Activated T-cell treated with anti-CD3 and anti-CD28 coated beads, Interleukin-2, amount 50 U/mL, for 24 hours (primary cell): ENCODE measurements around the gene KCNH4.
"Not testable (repeated sequence)": the region's sequence is repeated elsewhere in the genome, so short reads cannot be mapped to it uniquely, and the experiment has no call there.

Source experiments
- DNase-seq: peaks from one replicate; pipeline ENCODE4 v3.0.0-alpha.2; 2020
- H3K27ac Mint-ChIP-seq: 2 replicates; pipeline ENCODE4 v1.8.0; 2020; ENCODE audit warnings: mild to moderate bottlenecking, mixed read lengths
- H3K27me3 Mint-ChIP-seq: 2 replicates; pipeline ENCODE4 v1.8.0; 2020; ENCODE audit warnings: mixed read lengths
- H3K36me3 Mint-ChIP-seq: 2 replicates; pipeline ENCODE4 v1.8.0; 2020; ENCODE audit warnings: low read depth, mixed read lengths
- H3K4me1 Mint-ChIP-seq: 2 replicates; pipeline ENCODE4 v1.8.0; 2020; ENCODE audit warnings: low read depth, mixed read lengths
- H3K4me3 Mint-ChIP-seq: 2 replicates; pipeline ENCODE4 v1.8.0; 2020; ENCODE audit warnings: mild to moderate bottlenecking, moderate library complexity, mixed read lengths
- H3K9me3 Mint-ChIP-seq: 2 replicates; pipeline ENCODE4 v1.8.0; 2020; ENCODE audit warnings: mixed read lengths

Gene KCNH4

GRCh38 chr17:42142371-42142896 lies 38.5 kb downstream of the KCNH4 start:
- no peak for DNase-seq
- Mint-ChIP-seq H3K27me3 (no peaks in the 10 kb centered on the region), H3K9me3 (no peaks in the 10 kb centered on the region), H3K4me1 (peaks cover 48% of the 10 kb centered on the region), H3K27ac (peak overlapping the region; percentile 69), H3K36me3 (peaks cover 71% of the 10 kb centered on the region), H3K4me3 (no peak overlapping the region)

GRCh38 chr17:42141382-42141781 lies 39.6 kb downstream of the KCNH4 start:
- Mint-ChIP-seq H3K9me3 (no peaks in the 10 kb centered on the region), H3K27me3 (no peaks in the 10 kb centered on the region), H3K27ac (peak overlapping the region; percentile 10), H3K4me1 (peaks cover 50% of the 10 kb centered on the region), H3K4me3 (no peak overlapping the region), H3K36me3 (peaks cover 71% of the 10 kb centered on the region)
- no peak for DNase-seq

- Mint-ChIP-seq H3K4me1 (peaks cover 57% of the 10 kb centered on the region), H3K36me3 (peaks cover 72% of the 10 kb centered on the region)
- not testable (repeated sequence) for DNase-seq, H3K9me3 Mint-ChIP-seq, H3K27me3 Mint-ChIP-seq, H3K27ac Mint-ChIP-seq, H3K4me3 Mint-ChIP-seq
Measured at GRCh38 chr17:42140690-42141089, 40.3 kb downstream of the KCNH4 start.

- H3K27me3 Mint-ChIP-seq, result no peaks in the 10 kb centered on the region
- H3K4me1 Mint-ChIP-seq, result peaks cover 70% of the 10 kb centered on the region
- no peak overlapping the region for H3K4me3 Mint-ChIP-seq
- H3K36me3 Mint-ChIP-seq, result peaks cover 82% of the 10 kb centered on the region
- H3K9me3 Mint-ChIP-seq, result no peaks in the 10 kb centered on the region
- H3K27ac Mint-ChIP-seq, result peak overlapping the region; percentile 24
- DNase-seq, result no peak
Measured at GRCh38 chr17:42138749-42139492, 42.0 kb downstream of the KCNH4 start.

GRCh38 chr17:42136654-42137051 lies 44.3 kb downstream of the KCNH4 start:
- peaks cover 78% of the 10 kb centered on the region for H3K36me3 Mint-ChIP-seq
- H3K27me3 Mint-ChIP-seq, result no peaks in the 10 kb centered on the region
- no peaks in the 10 kb centered on the region for H3K9me3 Mint-ChIP-seq
- no peak overlapping the region for H3K4me3 Mint-ChIP-seq
- DNase-seq, result no peak
- H3K4me1 Mint-ChIP-seq, result peaks cover 78% of the 10 kb centered on the region
- peak overlapping the region; percentile 83 for H3K27ac Mint-ChIP-seq

GRCh38 chr17:42135664-42136653 lies 45.0 kb downstream of the KCNH4 start:
- Mint-ChIP-seq H3K27ac (peak overlapping the region; percentile 83), H3K4me1 (peaks cover 77% of the 10 kb centered on the region), H3K27me3 (no peaks in the 10 kb centered on the region), H3K9me3 (no peaks in the 10 kb centered on the region), H3K36me3 (peaks cover 77% of the 10 kb centered on the region), H3K4me3 (no peak overlapping the region)
- no peak for DNase-seq

GRCh38 chr17:42135151-42135550 lies 45.8 kb downstream of the KCNH4 start:
- H3K4me3 Mint-ChIP-seq, result no peak overlapping the region
- no peaks in the 10 kb centered on the region for H3K9me3 Mint-ChIP-seq
- no peaks in the 10 kb centered on the region for H3K27me3 Mint-ChIP-seq
- H3K4me1 Mint-ChIP-seq, result peaks cover 77% of the 10 kb centered on the region
- H3K27ac Mint-ChIP-seq, result peak overlapping the region; percentile 83
- peaks cover 81% of the 10 kb centered on the region for H3K36me3 Mint-ChIP-seq
- no peak for DNase-seq

GRCh38 chr17:42133461-42134041 lies 47.4 kb downstream of the KCNH4 start:
- Mint-ChIP-seq H3K36me3 (peaks cover 90% of the 10 kb centered on the region), H3K27ac (peak overlapping the region; percentile 88), H3K4me1 (peaks cover 66% of the 10 kb centered on the region), H3K4me3 (no peak overlapping the region), H3K27me3 (no peaks in the 10 kb centered on the region), H3K9me3 (no peaks in the 10 kb centered on the region)
- no peak for DNase-seq

- peaks cover 65% of the 10 kb centered on the region for H3K4me1 Mint-ChIP-seq
- H3K27me3 Mint-ChIP-seq, result no peaks in the 10 kb centered on the region
- peak overlapping the region; percentile 88 for H3K27ac Mint-ChIP-seq
- DNase-seq, result no peak
- H3K9me3 Mint-ChIP-seq, result no peaks in the 10 kb centered on the region
- H3K36me3 Mint-ChIP-seq, result peaks cover 92% of the 10 kb centered on the region
- H3K4me3 Mint-ChIP-seq, result no peak overlapping the region
Measured at GRCh38 chr17:42132941-42133340, 48.0 kb downstream of the KCNH4 start.

- no peak overlapping the region for H3K4me3 Mint-ChIP-seq
- peaks cover 93% of the 10 kb centered on the region for H3K36me3 Mint-ChIP-seq
- no peak for DNase-seq
Measured at GRCh38 chr17:42131981-42132432, 48.9 kb downstream of the KCNH4 start.

GRCh38 chr17:42131232-42131631 lies 49.7 kb downstream of the KCNH4 start:
- no peaks in the 10 kb centered on the region for H3K9me3 Mint-ChIP-seq
- peaks cover 58% of the 10 kb centered on the region for H3K4me1 Mint-ChIP-seq
- no peak for DNase-seq
- H3K36me3 Mint-ChIP-seq, result peaks cover 92% of the 10 kb centered on the region
- H3K4me3 Mint-ChIP-seq, result no peak overlapping the region
- H3K27ac Mint-ChIP-seq, result peak overlapping the region; percentile 82
- no peaks in the 10 kb centered on the region for H3K27me3 Mint-ChIP-seq

More at GRCh38 chr17:42131981-42132432, 48.9 kb downstream of the KCNH4 start:
- Mint-ChIP-seq H3K4me1 (peaks cover 64% of the 10 kb centered on the region), H3K27me3 (no peaks in the 10 kb centered on the region), H3K27ac (peak overlapping the region; percentile 88), H3K9me3 (no peaks in the 10 kb centered on the region)

GRCh38 chr17:42130310-42130936 lies 50.5 kb downstream of the KCNH4 start:
- peaks cover 50% of the 10 kb centered on the region for H3K4me1 Mint-ChIP-seq
- H3K27ac Mint-ChIP-seq, result peak overlapping the region; percentile 82
- H3K36me3 Mint-ChIP-seq, result peaks cover 92% of the 10 kb centered on the region
- DNase-seq, result no peak
- no peak overlapping the region for H3K4me3 Mint-ChIP-seq
- H3K27me3 Mint-ChIP-seq, result no peaks in the 10 kb centered on the region
- H3K9me3 Mint-ChIP-seq, result no peaks in the 10 kb centered on the region

- peak overlapping the region; percentile 85 for H3K27ac Mint-ChIP-seq
- no peak overlapping the region for H3K4me3 Mint-ChIP-seq
- DNase-seq, result no peak
- H3K27me3 Mint-ChIP-seq, result no peaks in the 10 kb centered on the region
- H3K4me1 Mint-ChIP-seq, result peaks cover 41% of the 10 kb centered on the region
- peaks cover 91% of the 10 kb centered on the region for H3K36me3 Mint-ChIP-seq
- no peaks in the 10 kb centered on the region for H3K9me3 Mint-ChIP-seq
Measured at GRCh38 chr17:42129109-42129837, 51.7 kb downstream of the KCNH4 start.
